ENCODE results near the gene ETF1.

ETF1 gene

DNA sequence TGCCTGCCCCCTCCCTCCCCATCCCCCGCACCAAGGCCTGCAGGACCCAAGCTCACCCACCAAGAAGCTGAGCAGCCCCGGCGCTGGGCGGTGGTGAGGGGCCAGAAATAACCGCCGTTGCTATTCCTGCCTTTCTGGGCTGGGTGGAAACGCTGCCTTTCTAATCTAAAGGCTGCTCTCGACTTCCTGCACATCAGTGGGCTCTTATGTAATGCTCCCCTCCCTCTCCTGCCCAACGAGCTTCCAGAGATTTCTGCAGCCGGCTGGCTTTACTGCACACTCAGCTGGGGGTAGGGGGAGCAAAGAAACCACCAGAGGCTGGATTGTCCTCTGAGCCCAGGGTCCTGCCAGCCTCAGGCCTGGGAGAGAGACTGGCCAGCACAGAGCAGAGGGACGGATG lies 84.7 kb downstream of the ETF1 start:
- H3K4me3 ChIP-seq (ENCODE audit: low read depth, low read length) = no peak overlapping the region
- TF ChIP-seq, protein P1, sequence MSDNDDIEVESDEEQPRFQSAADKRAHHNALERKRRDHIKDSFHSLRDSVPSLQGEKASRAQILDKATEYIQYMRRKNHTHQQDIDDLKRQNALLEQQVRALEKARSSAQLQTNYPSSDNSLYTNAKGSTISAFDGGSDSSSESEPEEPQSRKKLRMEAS (IDR thresholded peaks at IDR 0.05; ENCODE audit: low read depth, low read length) = no peak
- no peak for TF ChIP-seq MYC (IDR thresholded peaks at IDR 0.05; ENCODE audit: low read depth, low read length)
- TF ChIP-seq, protein P2, sequence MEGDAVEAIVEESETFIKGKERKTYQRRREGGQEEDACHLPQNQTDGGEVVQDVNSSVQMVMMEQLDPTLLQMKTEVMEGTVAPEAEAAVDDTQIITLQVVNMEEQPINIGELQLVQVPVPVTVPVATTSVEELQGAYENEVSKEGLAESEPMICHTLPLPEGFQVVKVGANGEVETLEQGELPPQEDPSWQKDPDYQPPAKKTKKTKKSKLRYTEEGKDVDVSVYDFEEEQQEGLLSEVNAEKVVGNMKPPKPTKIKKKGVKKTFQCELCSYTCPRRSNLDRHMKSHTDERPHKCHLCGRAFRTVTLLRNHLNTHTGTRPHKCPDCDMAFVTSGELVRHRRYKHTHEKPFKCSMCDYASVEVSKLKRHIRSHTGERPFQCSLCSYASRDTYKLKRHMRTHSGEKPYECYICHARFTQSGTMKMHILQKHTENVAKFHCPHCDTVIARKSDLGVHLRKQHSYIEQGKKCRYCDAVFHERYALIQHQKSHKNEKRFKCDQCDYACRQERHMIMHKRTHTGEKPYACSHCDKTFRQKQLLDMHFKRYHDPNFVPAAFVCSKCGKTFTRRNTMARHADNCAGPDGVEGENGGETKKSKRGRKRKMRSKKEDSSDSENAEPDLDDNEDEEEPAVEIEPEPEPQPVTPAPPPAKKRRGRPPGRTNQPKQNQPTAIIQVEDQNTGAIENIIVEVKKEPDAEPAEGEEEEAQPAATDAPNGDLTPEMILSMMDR (IDR thresholded peaks at IDR 0.05; ENCODE audit: low read depth, low read length) = no peak
- no peak for TF ChIP-seq POLR2A (IDR thresholded peaks at IDR 0.05; ENCODE audit: extremely low read depth, insufficient read length)
- peak; percentile 38 for DNase-seq (ENCODE audit: low read depth)

DNA sequence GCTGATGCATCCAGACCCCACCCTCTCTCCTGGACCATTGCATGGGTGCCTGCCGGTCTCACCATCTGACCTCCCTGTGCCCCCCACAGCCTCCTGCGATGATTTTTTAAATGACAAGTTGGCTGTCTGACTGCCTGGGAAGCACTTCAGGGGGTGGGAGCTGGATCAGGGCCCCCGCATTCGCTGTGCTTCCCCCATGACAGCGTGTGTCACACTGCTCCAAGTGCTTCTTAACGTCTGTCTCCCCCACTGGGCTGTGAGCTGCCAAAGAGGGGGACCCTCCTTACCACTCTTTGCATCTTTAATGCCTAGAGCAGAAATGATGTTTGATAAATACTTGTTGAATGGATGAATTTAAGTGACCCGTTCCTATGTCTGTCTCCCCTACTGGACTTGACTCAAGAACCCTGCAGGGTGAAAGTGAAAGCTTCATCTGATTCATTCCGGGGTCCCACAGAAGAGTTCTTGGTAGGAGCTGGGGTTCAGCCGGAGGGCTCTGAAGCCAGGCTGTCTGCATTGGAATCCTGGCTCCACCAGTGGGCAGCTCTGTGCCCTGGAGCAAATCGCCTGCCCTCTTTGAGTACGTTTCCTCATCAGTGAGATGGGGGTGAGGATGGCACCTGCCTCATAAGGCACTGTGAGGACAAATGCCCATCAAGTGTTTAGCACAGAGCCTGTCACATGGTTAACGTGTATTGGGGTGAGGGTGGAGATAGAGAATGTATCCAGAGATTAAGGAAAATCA lies 85.3 kb downstream of the ETF1 start:
- no peak for DNase-seq (ENCODE audit: low read depth)
- TF ChIP-seq POLR2A (IDR thresholded peaks at IDR 0.05; ENCODE audit: extremely low read depth, insufficient read length) = no peak
- TF ChIP-seq, protein P1 (IDR thresholded peaks at IDR 0.05; ENCODE audit: low read depth, low read length) = no peak
- no peak for TF ChIP-seq MYC (IDR thresholded peaks at IDR 0.05; ENCODE audit: low read depth, low read length)
- TF ChIP-seq, protein P2 (IDR thresholded peaks at IDR 0.05; ENCODE audit: low read depth, low read length) = no peak
- H3K4me3 ChIP-seq (ENCODE audit: low read depth, low read length) = no peak overlapping the region

Measured in NB4 (cell line).